Suprapubic skin (tissue), 4 donors: ENCODE data around the gene OR9A4. TPM values are rescaled to one million over a fixed set of nuclear protein-coding genes. Genes with fewer than 3 reads are reported as not detected.

ENCODE experiments used
- DNase-seq, 2 donors: peaks; one replicate each; pipeline ENCODE4 v3.0.0-alpha.2; 2019; ENCODE audit warnings: low spot score in 2 of 2
- H3K27ac ChIP-seq: fragments of 200-600 bp; sonication (generic); one replicate; pipeline ENCODE4 v1.5.1; 2019
- H3K27me3 ChIP-seq: fragments of 200-600 bp; sonication (generic); one replicate; pipeline ENCODE4 v1.5.1; 2019
- H3K36me3 ChIP-seq: fragments of 200-600 bp; sonication (generic); one replicate; pipeline ENCODE4 v1.5.1; 2019
- H3K4me1 ChIP-seq: fragments of 200-600 bp; sonication (generic); one replicate; pipeline ENCODE4 v1.5.1; 2019
- H3K4me3 ChIP-seq: fragments of 200-600 bp; sonication (generic); one replicate; pipeline ENCODE4 v1.5.1; 2019; ENCODE audit warnings: mild to moderate bottlenecking
- H3K9me3 ChIP-seq: fragments of 200-600 bp; sonication (generic); one replicate; pipeline ENCODE4 v1.5.1; 2019
- EP300 ChIP-seq: sonication (generic); formaldehyde crosslinking; IDR thresholded peaks from one replicate; pipeline ENCODE4 v1.6.1; 2017; ENCODE audit warnings: antibody characterized with exemption
- POLR2A ChIP-seq, 2 donors: fragments of 450-650 bp; IDR thresholded peaks; one replicate each; pipeline ENCODE4 v1.6.1; 2017; ENCODE audit warnings: antibody characterized with exemption in 2 of 2, mild to moderate bottlenecking in 2 of 2, moderate library complexity in 2 of 2
- POLR2AphosphoS5 ChIP-seq, 3 donors: sonication (generic); formaldehyde crosslinking; IDR thresholded peaks; one replicate each; pipeline ENCODE4 v1.6.1; 2017; ENCODE audit warnings: antibody characterized with exemption in 3 of 3
- WGBS: methylation state at CpG from one replicate; pipeline ENCODE4 v1.1.5; 2018; 5-methylcytosine and 5-hydroxymethylcytosine counted together
- total RNA-seq, 4 donors: library from RNA; depleted of rRNA; stranded (reverse); fragments of >200 nt; gene quantifications; one replicate each; pipeline ENCODE4 v1.1.0, GENCODE V29; 2016
- TF ChIP-seq, protein P1 (sequence below), 2 donors: fragments of 200-600 bp in 1 of 2; fragments of 450-650 bp in 1 of 2; sonication (generic) in 1 of 2; IDR thresholded peaks; one replicate each; pipeline ENCODE4 v1.5.1; 2016 to 2019; ENCODE audit warnings: antibody characterized with exemption in 2 of 2, mild to moderate bottlenecking in 1 of 2, moderate library complexity in 1 of 2

The OR9A4 gene
- total RNA-seq, 4 donors from 2014 or later, result not detected

DNA sequence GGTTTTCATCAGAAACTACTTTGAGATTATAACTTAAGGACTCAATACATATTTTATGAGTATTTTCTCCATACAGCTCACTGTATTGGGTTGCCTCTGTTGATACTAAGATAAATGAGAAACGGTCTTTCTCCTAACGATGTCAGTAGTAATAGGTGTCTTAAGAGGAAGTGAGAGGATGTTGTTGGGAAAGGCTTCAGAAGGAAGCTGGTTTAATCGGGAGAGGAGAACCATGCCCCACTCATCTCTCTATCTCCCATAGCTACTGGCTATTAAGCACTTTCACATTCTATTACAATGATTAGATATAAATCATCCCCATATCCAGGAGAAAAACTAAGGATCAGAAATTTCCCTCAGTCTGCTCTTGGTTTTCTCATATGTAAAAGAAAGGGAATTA is 28.6 kb downstream of the OR9A4 start:
- Histone ChIP-seq H3K9me3 (peaks cover 6% of the 10 kb centered on the region), H3K27me3 (no peaks in the 10 kb centered on the region), H3K4me1 (no peaks in the 10 kb centered on the region), H3K4me3 (no peak overlapping the region), H3K36me3 (no peaks in the 10 kb centered on the region), H3K27ac (no peak overlapping the region)
- TF ChIP-seq, protein P1, sequence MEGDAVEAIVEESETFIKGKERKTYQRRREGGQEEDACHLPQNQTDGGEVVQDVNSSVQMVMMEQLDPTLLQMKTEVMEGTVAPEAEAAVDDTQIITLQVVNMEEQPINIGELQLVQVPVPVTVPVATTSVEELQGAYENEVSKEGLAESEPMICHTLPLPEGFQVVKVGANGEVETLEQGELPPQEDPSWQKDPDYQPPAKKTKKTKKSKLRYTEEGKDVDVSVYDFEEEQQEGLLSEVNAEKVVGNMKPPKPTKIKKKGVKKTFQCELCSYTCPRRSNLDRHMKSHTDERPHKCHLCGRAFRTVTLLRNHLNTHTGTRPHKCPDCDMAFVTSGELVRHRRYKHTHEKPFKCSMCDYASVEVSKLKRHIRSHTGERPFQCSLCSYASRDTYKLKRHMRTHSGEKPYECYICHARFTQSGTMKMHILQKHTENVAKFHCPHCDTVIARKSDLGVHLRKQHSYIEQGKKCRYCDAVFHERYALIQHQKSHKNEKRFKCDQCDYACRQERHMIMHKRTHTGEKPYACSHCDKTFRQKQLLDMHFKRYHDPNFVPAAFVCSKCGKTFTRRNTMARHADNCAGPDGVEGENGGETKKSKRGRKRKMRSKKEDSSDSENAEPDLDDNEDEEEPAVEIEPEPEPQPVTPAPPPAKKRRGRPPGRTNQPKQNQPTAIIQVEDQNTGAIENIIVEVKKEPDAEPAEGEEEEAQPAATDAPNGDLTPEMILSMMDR (IDR thresholded peaks at IDR 0.05), result no peak
- no peak for TF ChIP-seq POLR2AphosphoS5 (IDR thresholded peaks at IDR 0.05)
- TF ChIP-seq POLR2A (IDR thresholded peaks at IDR 0.05), result no peak
- TF ChIP-seq EP300, result no peak
- 80% methylated on average over 3 of the region's 3 CpGs for WGBS
- no peak for DNase-seq

GRCh38 chr7:141945356-141945755 is 29.2 kb downstream of the OR9A4 start:
- H3K27ac ChIP-seq, result no peak overlapping the region
- WGBS, result 52% methylated on average over 3 of the region's 3 CpGs
- H3K4me1 ChIP-seq, result no peaks in the 10 kb centered on the region
- peaks cover 6% of the 10 kb centered on the region for H3K9me3 ChIP-seq
- no peak overlapping the region for H3K4me3 ChIP-seq
- H3K27me3 ChIP-seq, result no peaks in the 10 kb centered on the region
- TF ChIP-seq POLR2AphosphoS5 (IDR thresholded peaks at IDR 0.05) (no peak), EP300 (no peak), POLR2A (IDR thresholded peaks at IDR 0.05) (no peak)
- TF ChIP-seq, protein P1 (IDR thresholded peaks at IDR 0.05), result no peak
- DNase-seq, result no peak
- H3K36me3 ChIP-seq, result no peaks in the 10 kb centered on the region

DNA sequence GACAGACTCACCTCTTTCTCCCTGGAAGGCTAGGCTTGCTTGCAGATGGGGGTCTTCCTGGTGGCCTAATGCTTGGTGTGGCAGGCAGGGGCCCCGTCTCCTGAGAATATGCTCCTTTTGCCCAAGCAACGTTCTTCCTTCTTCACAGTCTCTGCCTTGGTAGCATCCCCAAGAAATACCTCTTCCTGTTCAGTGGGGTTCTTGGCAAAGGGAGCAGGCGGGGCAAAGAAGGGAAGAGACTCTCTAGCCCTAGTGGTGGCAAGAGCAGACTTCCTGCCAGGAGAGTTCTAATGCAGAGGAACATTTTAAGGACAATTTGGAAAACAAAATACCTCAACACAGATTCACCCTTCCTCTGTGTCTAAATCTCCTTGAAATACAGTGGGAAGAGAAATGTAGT is 30.6 kb downstream of the OR9A4 start, which contains the start of gene CLEC5A:
Gene CLEC5A (minus strand): TSS at position 179 of the 400 bp plus-strand sequence. CDS start 682 bp downstream, outside the sequence.
- Histone ChIP-seq H3K27ac (no peak within 1 kb of the TSS), H3K36me3 (no peaks in the 10 kb centered on the region), H3K27me3 (no peaks in the 10 kb centered on the region), H3K4me1 (no peaks in the 10 kb centered on the region), H3K4me3 (no peak within 1 kb of the TSS), H3K9me3 (peaks cover 5% of the 10 kb centered on the region)
- DNase-seq, result no peak
- TF ChIP-seq POLR2AphosphoS5 (IDR thresholded peaks at IDR 0.05) (no peak), POLR2A (IDR thresholded peaks at IDR 0.05) (no peak), EP300 (no peak)
- TF ChIP-seq, protein P1 (IDR thresholded peaks at IDR 0.05), result no peak
- 71% methylated on average over 3 of the region's 3 CpGs for WGBS

DNA sequence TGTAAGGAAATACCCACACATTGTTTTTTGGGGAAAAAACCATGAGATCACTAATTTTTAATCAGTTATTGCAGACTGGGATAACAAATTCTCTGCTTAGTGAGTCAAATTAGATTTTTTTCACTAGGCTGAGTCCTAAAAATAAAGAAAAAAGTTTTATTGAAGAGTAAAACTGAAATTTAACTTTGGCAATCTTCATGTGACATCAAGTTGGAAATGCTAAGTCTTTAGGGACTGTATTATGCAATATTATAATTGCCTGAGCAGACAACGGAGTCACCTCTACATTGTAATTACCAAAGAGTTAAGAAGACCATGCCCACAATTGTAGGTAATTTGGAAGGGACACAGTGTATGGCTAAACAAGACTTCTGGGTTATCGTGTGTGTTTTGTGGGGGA is 32.8 kb downstream of the OR9A4 start:
- DNase-seq, result no peak
- Histone ChIP-seq H3K36me3 (no peaks in the 10 kb centered on the region), H3K27ac (no peak overlapping the region), H3K9me3 (no peaks in the 10 kb centered on the region), H3K27me3 (no peaks in the 10 kb centered on the region), H3K4me1 (no peaks in the 10 kb centered on the region), H3K4me3 (no peak overlapping the region)
- TF ChIP-seq POLR2A (IDR thresholded peaks at IDR 0.05) (no peak), EP300 (no peak), POLR2AphosphoS5 (IDR thresholded peaks at IDR 0.05) (no peak)
- 78% methylated on average over 2 of the region's 2 CpGs for WGBS

DNA sequence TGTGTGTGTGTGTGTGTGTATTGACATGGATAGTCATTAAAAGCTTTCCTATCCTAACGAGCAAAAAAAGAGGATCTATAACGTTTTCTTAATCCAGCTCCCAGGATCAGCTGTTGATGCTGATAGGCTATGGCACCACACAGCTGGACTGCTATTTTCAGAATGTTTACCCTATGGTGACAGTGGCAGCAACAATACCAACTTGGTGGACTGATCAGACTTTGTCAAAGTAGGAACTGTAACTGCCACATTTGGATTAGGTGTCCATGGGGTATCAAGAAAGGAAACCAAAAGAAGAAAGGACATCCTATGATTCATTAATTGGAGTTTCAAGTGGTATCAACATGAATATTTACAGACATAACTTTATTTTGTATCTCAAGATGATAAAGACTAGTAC is 33.3 kb downstream of the OR9A4 start:
- Histone ChIP-seq H3K27ac (no peak overlapping the region), H3K9me3 (no peaks in the 10 kb centered on the region), H3K36me3 (no peaks in the 10 kb centered on the region), H3K27me3 (no peaks in the 10 kb centered on the region), H3K4me3 (no peak overlapping the region), H3K4me1 (no peaks in the 10 kb centered on the region)
- DNase-seq, result no peak
- TF ChIP-seq EP300 (no peak), POLR2AphosphoS5 (IDR thresholded peaks at IDR 0.05) (no peak), POLR2A (IDR thresholded peaks at IDR 0.05) (no peak)
- TF ChIP-seq, protein P1 (IDR thresholded peaks at IDR 0.05), result no peak
- WGBS, result 66% methylated on average over 2 of the region's 2 CpGs

- H3K9me3 ChIP-seq, result no peaks in the 10 kb centered on the region
- no peak for TF ChIP-seq POLR2AphosphoS5 (IDR thresholded peaks at IDR 0.05)
- no peak for TF ChIP-seq POLR2A (IDR thresholded peaks at IDR 0.05)
- TF ChIP-seq, protein P1 (IDR thresholded peaks at IDR 0.05), result no peak
- no peak for TF ChIP-seq EP300
- no peaks in the 10 kb centered on the region for H3K27me3 ChIP-seq
- no peaks in the 10 kb centered on the region for H3K36me3 ChIP-seq
- no peak overlapping the region for H3K27ac ChIP-seq
- WGBS, result 79% methylated on average over 3 of the region's 3 CpGs
- H3K4me1 ChIP-seq, result no peaks in the 10 kb centered on the region
- no peak overlapping the region for H3K4me3 ChIP-seq
- DNase-seq, result no peak
Observed at GRCh38 chr7:141949911-141950310, 33.7 kb downstream of the OR9A4 start.
